GM18520 (cell line): Measurements from ENCODE around the gene GALNT10.
A peak's percentile ranks its signal among the peaks of the same experiment; 100 is the strongest.

Experiments used
- ATAC-seq: cut with Tn5 transposase; IDR thresholded peaks from one replicate; pipeline ENCODE4 v1.9.1; 2021; ENCODE audit not compliant: unreplicated experiment

Gene GALNT10

DNA sequence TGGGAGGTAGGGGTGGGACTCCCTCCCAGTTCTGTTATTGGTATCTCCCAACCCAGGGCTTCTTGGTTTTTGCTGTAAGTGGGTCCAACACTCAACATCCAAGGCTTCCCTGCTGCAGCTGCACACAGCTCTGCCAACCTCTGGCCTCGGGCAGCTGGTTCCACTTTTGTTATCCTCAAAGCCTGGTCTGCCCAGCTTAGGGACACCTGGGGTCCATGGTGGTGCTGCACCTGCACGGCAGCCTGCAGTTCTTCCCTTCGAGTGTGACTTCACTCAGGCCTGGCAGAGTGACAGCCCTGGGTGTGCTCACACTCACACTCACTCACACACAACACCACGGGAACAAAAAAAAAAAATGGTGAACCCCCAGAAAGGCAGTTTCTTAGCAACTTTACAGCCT is 239.9 kb downstream of the GALNT10 start:
- ATAC-seq = no peak

DNA sequence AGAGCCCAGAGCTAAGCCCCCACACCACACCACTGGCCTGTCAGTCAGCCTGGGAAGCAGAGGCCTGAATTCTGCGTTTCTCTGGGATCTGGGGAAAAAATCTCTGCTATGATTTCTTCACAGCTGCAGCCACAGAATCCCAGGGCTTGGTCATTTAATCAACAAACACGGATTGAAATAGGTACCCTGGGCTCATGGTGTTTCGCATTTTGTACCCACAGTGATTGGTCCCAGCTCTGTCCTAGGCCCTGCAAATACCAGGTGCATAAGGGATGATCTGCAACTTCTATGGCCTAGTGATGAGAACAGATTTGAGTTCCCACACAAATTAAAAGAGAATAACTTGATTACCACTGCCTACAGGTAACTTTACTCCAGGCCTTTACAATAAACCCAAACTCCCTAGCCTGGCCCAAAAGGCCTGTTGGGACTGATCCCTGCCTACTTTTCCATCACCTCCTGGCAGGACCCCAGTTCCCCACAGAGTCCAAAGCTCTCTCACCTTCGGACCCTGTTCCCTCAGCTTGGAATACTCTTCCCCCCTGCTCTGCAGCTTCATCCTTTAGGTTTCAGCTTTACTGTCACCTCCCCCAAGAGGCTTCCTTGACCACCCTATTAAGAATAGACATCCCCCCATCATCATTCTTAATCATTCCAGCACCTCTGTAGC is 240.6 kb downstream of the GALNT10 start:
- ATAC-seq = no peak

DNA sequence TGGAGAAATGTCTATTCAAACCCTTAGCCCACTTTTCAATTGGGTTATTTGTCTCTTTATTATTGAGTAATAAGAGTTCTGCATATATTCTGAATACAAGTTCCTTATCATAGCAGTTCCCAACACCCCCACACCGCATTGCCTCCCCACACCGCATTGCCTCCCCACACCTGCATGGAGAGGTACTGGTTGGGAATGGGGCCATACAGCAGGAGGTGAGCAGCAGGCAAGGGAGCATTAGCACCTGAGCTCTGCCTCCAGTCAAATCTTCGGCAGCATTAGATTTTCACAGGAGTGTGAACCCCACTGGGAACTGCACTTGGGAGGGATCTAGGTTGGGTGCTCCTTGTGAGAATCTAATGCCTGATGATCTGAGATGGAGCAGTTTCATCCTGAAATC is 244.7 kb downstream of the GALNT10 start:
- ATAC-seq = no peak

DNA sequence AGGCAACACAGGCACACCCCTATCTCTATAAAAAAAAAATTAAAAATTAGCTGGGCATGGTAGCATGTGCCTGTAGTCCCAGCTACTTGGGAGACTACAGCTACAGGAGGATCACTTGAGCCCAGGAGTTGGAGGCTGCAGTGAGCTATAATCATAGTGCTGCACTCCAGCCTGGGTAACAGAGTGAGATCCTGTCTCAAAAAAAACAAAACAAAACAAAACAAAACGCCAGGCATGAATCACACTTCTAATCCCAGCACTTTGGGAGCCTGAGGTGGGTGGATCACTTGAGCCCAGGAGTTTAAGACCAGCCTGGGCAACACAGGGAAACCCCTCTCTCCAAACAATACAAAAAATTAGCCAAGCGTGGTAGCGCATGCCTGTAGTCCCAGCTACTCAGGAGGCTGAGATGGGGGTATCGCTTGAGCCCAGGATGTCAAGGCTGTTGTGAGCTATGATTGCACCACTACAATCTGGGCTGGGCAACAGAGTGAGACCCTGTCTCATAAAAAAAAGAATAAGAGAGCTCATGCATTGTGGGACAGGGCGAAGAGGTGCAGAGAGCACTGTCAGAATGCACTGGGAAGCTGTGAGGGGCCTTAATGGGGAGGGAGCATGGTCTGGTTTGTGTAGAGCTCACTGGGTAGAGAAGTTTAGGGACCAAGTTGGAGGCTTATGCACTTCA is 246.9 kb downstream of the GALNT10 start:
- ATAC-seq = no peak

DNA sequence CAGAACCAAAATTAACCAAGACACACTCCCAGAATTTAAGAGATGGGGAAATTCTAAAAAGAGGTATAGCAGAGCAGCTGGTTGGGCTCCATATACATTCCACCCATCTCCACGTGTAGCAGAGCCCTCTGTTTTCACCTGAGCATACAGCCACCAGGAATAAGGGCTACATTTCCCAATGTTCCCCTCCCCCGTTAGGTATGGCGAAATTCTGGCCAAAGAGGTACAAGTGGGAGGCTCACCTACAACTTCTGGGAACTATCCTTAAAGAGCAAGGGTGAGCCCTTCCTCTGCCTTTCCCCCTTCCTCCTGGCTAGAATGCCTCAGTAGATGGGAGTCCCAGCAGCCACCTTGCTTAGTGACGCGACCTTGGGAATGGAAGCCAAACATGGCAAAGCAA is 250.0 kb downstream of the GALNT10 start:
- no peak for ATAC-seq

DNA sequence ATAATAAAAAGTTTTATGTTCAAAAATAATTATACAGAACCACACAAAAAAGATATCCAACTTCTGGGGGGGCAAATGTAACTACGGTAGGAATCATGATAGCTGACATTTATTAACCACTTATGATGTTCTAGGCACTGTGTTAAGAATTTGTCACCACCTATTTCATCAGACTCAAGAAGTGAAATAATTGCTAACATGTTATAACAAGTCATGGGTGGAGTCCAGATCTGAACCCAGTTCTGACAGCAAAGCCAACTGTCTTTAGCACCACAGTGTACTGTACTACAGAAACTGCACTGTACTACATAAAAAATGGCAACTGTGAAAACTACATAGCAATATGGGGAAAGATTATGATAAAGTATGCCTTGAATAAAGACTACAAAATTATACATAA is 252.3 kb downstream of the GALNT10 start:
- ATAC-seq = no peak

DNA sequence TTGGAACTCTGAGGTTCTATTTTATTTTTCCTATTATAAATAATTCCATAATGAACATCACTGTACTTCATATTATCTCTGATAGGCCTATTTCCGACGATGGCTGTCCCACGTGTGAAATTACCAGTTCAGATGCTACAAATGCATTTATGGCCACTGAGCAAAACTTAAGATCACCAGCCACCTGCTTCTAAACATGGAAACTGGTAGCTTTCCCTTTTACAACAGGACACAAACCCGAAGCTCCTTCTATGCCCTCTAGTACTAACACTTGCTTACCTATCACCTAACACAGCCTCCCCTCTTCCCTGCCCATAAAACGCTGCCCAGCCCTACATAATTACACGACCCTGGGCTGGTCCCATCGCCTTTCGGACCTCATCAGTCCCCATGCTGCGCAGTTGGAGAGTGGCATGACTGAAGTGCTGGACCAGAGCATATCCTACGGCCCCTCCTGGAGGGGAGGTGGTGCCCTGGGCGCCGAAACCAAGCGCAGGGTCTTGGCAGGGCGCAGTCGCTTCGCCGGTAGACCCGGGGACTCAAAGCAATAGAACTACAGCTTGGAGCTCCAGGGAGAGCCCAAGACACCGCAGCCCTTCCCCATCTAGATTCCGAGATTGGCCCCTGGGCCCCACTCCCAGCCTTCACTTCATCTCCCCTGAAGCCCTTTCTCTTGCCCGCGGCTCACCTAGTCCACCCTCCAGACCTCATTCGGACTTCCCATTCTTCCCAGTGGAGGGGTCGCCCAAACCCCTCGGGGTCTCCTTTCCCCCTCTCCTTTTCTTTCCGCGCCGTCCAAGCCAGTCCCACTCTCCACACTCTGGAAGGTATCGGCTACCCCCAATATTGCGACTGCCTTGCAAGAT is 254.3 kb downstream of the GALNT10 start:
- ATAC-seq = no peak

DNA sequence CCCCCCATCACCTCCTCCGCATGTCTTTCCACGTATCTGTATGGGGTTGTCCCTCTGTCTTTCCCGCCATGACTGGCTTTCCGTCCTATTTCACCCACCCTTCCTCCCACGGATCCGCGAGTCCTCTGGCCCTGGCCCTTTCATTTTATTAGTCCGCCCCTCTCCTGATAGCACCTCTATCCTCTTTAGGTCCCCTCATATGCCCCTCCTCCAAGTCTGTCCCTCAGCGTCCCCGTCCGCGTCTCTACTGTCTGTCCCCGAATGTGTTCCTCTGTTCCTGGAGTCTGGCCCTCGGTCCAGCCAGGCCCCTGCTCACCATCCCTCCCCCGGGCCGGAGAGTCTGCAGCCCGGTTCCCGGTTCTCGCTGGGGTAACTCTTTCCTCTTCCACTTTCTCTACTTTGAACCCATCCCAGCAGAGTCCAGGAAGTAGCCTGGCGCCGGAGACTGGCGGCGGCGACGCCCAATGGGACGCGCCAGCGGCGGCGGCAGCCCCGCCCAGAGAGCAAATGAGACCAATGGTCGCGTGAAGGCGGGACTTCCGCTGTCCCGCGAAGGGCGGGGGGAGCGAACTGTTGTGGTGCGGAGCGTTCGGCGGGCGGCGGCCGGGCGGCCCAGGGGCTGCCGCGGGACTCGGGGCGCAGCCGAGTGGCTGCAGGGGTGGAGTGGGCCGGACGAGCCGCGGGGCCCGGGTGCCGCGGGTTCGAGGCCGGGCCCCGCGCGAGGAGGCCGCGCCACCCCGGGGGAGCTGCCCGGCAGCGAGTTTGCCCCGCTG is 255.1 kb downstream of the GALNT10 start, which contains the start of gene SAP30L:
SAP30L (plus strand) TSS at position 576 of the 773 bp plus-strand sequence. CDS start 608 bp downstream, outside the sequence.
- peak; percentile 93 for ATAC-seq

DNA sequence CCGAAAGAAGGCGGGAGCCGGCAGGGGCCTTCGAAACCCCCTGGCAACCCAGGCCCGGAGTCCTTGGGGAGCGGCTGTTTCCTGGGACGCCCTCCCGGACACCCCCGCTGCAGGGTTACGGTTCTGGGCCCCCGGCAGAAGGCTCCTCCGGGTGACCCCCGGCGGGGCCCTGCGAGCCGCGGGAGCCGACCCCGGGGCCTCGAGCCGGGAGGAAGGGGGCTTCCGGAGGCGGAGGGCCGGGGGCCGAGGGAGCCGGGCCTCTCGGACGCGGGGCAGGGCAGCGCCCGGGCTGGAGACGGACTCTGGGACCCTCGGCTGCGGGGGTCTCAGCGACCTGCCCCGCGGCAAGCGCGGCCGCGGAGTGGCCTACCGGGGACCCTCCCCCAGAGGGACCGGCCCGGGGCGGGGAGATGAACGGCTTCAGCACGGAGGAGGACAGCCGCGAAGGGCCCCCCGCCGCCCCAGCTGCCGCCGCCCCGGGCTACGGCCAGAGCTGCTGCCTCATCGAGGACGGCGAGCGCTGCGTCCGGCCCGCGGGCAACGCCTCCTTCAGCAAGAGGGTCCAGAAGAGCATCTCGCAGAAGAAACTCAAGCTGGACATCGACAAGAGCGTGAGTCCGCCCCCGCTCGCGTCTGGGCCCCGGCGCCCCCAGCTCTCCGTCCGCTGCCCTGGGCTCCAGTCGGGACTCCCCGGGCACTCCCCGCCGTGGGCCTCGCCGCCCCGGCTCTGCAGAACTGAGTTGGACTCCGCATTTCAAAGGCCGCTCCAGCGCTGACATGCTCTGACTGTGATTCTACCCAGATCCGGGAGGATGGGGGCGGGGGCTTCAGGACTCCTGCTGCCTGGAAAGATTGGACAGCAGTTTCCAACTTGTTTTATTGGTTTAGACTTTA is 255.9 kb downstream of the GALNT10 start:
- ATAC-seq = peak; percentile 5

DNA sequence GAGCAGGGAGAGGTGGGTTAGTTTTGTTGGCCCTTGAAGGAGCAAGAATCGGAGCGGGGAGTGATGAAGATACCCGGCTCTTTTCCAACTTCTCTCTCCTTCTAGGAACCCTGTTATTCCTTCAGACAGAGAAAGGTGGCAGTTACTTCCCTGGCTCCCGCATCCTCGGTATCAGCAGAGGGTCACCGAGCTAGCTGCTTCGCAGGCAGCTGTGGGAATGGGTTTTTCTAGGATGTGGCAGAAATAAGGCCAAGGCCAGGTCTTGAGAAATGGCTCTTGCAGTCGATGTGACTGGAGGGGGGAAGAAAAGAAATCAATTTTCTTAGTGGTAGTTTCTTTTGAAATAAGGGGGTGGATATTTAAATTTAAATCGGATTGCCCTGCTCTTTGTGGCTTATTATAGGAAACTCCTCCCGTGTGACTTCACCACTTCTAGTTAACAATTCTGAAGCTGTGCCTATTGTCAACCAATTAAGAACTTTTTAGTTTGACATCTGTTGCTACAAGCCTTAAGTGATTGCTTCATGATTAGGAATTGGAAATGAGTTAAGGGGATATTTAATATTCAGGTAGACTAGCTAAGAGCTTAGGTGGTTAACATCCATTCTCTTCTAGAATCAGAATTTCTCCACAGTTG is 256.7 kb downstream of the GALNT10 start:
- ATAC-seq = no peak

DNA sequence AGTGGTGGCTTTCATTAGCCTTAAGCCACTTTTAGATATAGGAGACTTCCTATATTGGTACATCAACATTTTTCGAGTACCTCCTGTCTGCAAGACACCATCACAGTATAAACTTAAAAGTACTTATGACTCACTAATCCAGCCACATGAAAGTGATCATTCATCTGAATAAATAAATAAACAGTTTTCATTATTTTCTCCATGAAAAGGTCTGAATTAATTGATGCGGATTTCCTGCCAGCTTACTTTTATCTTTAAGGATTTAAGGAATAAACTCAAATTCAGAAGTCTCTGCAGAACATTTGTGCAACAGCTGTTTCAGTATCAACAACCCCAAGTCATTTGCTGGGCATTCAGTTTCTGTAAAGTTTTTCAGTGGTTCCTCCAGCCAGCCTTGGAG is 259.3 kb downstream of the GALNT10 start:
- no peak for ATAC-seq

DNA sequence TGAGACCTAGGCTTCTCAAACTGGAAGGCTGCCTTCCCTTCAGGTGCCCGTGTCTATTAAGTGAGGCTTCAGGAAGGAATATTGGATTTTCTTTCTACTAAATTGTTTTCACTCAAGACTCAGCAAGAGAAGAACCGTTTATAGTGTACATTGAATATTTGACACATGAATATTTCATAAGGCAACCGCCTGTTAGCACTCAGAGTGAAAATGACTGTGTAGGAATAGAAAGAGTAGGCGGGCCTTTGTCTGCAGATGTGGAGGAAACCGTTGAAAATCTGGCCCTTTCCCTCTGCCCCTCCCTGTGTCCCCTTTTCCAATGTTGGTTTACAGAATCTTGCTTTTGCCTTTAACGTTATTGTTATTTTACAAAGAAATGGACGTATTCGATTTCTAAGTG is 261.4 kb downstream of the GALNT10 start:
- no peak for ATAC-seq

DNA sequence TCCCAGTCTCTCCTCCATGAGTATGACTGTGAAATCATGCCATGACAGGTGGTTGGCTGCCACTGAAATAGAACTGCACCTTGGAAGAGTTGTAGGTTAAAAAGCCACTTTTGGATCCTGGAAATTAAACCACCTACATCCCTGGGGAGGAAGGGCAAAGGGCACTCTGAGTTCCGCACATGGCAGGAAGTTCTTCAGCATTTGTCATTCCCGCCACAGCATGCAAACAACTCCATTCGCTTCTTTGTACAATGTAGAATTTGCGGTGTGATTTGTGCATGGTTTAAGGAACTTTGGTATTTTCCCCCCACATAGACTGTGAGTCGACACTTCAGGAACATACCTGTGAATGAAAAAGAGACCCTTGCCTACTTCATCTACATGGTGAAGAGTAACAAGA is 265.1 kb downstream of the GALNT10 start:
- no peak for ATAC-seq

DNA sequence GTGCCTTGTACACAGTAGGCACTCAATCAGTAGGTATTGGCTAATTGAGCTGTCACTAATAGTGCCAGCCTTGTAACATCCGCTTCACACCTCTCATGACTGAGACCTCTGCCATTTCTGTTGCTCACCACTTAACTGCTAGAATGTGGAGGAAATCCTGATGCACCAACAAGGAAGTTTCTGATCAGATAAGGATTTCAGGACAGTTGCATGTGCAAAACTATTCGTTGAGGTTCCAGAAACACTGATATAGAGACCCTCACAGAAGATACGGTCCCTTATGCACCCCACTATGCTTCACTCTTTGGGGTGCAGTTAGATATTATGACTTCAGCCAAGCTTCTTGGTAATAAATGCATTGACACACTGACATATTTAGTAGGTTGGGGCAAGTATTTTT is 266.0 kb downstream of the GALNT10 start:
- no peak for ATAC-seq

DNA sequence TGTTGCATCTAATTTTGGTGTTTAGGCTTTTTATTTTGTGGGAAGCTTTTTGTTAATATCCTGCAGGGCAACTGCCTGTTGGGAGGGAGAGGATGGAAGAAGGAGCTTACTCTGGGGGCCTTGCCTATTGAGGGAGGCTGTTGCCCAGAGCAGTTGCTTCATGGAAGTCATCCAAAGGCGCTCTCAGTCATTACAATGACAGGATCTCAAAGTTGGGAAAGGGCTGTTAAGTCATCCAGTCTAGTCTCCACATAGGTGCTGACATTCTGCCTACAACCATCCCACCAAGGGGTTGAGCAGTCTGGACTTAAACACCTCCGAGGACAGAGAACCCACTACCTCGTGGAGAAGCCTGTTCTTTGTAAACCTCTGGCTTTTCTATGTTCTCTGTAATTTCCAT is 268.5 kb downstream of the GALNT10 start:
- ATAC-seq = no peak

DNA sequence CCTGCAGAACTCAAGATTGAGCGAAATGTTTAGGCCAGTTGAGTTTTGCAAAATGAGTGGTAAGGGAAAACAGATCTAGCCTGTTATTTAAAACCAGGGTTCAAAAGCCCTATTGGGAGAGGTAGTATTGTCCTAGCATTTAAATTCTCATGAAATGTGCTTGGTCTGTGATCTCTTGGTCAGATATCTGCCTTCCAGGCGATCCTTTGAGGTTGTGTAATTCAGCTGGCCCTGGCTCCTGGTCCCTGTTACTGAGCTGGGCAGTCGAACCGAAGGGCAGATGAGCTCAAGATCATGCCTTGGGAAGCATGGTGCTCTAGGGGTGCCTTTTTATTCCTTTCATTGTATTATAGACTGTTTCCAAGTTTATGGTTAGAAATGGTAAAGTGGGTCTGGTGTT is 269.6 kb downstream of the GALNT10 start:
- ATAC-seq = no peak

DNA sequence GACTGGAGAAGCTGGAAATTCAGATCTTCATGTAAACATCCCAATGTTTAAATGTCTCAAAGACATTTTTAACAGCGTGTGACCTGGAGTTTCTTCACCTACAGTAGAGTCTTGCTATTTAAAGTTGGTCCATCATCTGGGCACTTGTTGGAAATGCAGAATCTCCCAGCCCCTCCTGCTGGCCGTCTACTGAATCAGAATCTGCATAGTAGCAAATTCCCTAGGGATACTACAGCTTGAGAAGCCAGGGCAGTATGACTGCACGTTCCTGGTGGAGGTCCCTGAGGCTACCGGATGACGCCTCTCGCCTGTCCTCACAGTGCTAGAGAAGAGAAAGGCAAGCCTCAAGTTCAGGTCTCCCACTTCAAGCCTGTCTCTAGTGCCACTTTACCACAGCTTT is 271.0 kb downstream of the GALNT10 start:
- no peak for ATAC-seq

DNA sequence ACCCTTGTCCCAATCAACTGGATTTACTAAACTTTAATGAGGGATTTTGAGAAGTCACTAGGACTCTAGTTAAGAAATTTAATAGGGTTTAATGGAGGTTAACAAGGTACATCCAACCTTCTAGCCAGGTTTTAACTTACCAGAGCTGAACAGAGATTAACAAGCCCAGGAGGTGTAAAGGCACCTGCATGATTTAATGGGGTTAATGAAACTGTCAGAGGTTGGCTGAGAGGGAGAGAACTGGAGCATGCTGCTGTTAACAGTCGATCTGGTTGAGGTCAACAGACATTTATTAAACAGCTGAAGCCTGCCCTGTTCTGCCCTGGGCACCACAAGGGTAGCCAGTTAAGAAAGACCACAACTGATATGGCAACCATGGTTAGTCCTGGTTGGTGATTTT is 273.9 kb downstream of the GALNT10 start:
- ATAC-seq = no peak

DNA sequence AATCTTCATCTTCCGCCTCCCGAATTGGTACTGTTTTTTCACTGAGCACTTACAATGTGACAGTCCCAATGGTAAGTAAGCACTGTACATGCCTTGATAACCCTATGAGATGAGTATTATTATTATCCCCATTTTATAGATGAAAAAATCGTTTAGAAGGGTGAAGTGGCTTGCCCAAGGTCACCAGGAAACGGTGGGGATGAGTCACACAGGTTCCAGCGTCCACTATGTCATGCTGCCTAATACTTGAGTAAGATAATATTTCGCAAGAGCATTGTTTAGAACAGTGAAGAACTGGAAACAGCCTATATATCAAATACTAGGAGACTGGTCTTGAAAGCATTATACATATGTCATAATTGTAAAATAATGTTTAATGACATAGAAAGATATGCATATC is 274.6 kb downstream of the GALNT10 start:
- no peak for ATAC-seq

DNA sequence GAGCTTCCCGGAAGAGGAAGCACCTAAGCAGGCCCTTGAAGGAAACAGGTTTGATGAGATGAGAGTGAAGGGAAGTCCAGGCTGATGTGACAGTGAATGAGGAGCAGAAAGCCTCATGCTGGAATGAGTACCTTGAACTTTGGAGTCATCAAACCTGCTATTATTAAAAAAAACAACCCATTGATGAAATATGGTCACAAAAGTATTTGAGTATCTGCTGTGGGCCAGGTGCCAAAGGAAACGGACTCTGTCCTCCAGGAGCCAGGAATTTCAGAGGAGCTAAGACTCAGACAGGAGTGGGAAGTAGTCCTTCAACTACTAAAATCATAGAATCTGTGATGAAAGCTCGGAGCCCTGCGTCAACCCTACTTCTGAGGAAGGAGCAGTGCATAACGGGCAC is 275.6 kb downstream of the GALNT10 start:
- no peak for ATAC-seq
